ENCODE results near the gene CSE1L.
"Not testable (repeated sequence)": the region's sequence is repeated elsewhere in the genome, so short reads cannot be mapped to it uniquely, and the experiment has no call there.

The CSE1L gene

DNA sequence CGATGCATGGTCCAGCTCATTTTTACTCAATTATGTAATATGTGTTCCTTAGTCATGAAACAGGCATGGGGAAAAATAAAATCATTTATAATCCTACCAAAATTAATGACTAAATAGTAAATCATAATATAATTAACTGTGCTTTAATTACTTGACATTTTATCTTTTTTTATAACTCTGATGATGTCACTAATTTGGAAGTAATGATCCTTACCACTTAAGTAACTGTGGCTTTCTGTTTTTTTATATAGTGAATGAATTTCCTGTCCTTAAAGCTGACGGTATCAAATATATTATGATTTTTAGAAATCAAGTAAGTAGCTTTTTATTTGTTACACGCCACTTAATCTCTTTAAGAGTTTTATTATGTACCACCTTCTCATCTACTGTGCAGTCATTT lies 32.2 kb downstream of the CSE1L start:
- no peak for DNase-seq (ENCODE audit: low read depth in 2 of 2)

DNA sequence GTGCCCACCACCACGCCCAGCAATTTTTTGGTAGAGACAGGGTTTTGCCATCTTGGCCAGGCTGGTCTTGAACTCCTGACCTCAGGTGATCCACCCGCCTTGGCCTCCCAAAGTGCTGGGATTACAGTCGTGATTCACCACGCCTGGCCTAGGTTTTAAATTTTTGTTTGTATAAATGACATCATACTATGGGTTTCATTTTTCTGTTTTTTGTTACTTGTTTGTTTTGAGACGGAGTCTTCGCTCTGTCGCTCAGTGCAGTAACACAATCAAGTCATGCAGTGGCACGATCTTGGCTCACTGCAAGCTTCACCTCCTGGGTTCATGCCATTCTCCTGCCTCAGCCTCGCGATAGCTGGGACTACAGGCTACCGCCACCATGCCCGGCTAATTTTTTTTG lies 36.2 kb downstream of the CSE1L start:
- not testable (repeated sequence) for DNase-seq (ENCODE audit: low read depth in 2 of 2)

DNA sequence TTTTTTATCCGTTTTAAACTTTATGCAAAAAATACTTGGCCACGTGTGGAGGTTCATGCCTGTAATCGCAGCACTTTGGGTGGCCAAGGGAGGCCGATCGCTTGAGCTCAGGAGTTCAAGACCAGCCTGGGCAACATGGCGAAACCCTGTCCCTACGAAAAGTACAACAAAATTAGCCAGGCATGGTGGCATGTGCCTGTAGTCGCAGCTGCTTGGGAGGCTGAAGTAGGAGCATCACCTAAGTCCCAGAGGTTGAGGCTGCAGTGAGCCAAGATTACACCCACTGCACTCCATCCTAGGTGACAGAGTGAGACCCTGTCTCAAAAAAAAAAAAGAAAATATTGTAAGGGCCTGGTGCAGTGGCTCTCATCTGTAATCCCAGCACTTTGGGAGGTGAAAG lies 45.0 kb downstream of the CSE1L start:
- DNase-seq (ENCODE audit: low read depth in 2 of 2), result no peak

DNA sequence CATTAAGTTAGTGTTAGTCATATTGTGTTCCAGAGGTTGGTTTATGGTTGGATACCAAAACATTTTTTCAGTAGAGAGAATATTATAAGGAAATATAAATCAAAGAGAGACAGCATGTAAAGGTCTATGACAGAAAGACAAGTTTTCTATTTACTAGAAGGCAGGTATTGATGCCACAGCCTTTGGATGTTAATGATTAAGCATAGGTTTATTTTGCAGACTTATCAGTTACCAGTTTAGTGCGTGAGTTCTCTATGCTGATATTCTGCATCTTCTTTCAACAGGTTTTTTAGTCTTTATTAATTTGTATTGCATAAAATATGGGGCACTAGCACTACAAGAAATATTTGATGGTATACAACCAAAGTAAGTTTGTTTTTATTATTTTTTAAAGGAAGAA lies 45.6 kb downstream of the CSE1L start:
- no peak for DNase-seq (ENCODE audit: low read depth in 2 of 2)

DNA sequence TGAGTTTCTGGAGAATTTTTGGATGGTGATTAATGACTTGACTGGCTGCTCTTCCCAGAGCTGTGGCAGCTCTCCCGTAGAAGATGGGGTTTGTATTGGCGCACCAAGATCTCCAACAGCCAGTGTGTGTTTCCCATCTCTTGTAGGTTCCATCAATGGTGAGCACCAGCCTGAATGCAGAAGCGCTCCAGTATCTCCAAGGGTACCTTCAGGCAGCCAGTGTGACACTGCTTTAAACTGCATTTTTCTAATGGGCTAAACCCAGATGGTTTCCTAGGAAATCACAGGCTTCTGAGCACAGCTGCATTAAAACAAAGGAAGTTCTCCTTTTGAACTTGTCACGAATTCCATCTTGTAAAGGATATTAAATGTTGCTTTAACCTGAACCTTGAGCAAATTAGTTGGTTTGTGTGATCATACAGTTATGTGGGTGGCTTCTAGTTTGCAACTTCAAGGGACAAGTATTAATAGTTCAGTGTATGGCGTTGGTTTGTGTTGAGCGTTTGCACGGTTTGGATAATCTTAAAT lies 50.2 kb downstream of the CSE1L start:
- no peak for DNase-seq (ENCODE audit: low read depth in 2 of 2)

DNA sequence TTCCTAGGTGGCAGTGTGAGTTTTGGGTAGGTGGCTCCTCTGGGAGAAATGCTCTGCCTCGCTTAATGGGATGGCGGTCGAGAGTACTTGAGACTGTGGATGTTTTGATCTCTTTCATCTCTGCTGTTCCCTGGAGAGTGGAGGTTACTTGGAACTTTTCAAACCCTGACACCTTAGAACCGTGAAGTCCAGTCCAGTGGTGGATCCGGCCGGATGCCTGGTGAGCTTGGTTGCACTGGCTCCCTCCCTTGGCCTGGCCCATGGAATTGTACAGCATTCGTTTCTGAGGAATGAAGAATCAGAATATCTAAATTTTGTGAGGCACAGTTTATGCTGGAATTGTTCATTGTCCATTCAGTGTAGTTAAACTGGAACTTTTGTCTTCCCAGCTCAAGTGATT lies 51.0 kb downstream of the CSE1L start:
- no peak for DNase-seq (ENCODE audit: low read depth in 2 of 2)

DNA sequence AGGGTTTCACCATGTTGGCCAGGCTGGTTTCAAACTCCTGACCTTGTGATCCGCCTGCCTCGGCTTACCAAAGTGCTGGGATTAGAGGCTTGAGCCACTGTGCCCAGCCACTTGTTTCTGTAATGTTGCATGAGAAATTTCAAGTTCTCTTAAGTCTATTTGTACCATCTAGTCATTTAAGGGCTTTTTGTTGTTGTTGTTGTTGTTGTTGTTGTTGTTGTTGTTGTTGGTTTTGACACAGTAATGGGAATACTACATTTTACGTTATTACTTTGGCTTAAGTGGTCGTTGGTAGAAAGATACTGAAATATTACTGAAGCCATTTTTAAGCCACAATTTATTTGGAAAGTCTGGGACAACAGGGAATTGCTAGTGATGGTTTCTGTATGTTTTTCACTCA lies 52.0 kb downstream of the CSE1L start:
- DNase-seq (ENCODE audit: low read depth in 2 of 2), result no peak

DNA sequence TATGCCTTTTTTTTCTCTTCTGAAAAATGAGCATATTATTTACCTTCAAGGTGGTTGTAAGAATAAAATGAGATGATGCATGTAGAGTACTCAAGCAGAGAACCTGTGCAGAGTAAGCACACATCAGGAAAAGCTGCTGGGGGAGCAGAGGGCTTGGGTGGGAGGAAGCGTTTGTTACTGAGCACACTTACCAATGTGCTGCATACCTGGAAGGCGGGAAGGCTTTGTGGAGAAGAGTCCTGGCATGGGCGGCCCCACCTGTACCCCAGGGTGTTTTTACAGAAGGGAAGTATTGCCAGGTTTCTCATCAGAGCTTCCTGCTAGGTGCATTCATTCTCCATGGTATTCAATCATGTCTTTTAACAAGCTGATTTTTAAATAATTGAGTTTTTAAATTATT lies 52.9 kb downstream of the CSE1L start:
- DNase-seq (ENCODE audit: low read depth in 2 of 2), result no peak

DNA sequence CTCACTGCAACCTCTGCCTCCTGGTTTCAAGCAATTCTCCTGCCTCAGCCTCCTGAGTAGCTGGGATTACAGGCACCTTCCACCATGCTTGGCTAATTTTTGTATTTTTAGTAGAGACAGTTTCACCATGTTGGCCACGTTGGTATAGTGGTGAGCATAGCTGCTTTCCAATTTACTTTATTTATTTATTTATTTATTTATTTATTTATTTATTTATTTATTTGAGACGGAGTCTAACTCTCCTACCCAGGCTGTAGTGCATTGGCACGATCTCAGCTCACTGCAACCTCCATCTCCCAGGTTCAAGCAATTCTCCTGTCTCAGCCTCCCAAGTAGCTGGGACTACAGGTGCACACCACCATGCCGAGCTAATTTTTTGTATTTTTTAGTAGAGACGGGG lies 54.2 kb downstream of the CSE1L start:
- not testable (repeated sequence) for DNase-seq (ENCODE audit: low read depth in 2 of 2)

DNA sequence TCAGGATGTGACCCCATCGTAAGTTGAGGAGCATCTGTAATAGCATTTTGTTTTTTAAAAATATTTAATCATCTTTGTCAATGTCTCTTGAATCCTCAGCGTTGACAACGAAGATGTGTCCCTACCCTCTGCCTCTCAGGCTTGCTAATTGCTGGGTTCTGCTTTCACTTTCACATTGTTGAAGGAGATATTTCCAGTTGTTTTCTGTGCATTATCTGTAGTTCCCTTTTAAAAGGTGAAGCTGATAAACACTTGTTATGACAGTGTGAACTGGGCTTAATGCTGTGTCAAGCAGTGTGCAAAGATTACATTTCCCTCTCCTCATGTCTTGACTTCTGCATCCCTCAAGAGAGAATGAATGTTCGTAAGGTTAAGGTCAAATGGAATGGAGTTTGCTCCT lies 54.9 kb downstream of the CSE1L start:
- DNase-seq (ENCODE audit: low read depth in 2 of 2), result no peak

DNA sequence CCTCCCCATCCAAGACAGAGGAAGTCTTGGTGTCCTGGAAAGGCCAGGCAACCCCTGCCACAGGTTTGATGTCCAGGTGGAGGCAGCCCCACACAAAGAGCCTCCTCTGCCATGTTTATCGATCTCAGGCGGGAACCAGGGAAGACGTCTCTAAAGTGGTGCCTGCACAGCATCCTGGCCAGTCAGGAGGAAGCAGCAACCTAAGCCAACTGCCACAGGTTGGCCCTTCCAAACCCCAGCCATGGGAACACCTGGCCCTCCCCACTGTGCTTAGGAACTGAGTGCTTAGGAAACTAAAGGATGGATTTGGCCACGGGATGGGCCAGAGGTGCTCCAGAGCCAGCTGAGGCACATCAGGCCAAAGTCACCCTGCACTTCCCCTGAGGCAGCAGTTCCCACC lies 56.9 kb downstream of the CSE1L start:
- no peak for DNase-seq (ENCODE audit: low read depth in 2 of 2)

DNA sequence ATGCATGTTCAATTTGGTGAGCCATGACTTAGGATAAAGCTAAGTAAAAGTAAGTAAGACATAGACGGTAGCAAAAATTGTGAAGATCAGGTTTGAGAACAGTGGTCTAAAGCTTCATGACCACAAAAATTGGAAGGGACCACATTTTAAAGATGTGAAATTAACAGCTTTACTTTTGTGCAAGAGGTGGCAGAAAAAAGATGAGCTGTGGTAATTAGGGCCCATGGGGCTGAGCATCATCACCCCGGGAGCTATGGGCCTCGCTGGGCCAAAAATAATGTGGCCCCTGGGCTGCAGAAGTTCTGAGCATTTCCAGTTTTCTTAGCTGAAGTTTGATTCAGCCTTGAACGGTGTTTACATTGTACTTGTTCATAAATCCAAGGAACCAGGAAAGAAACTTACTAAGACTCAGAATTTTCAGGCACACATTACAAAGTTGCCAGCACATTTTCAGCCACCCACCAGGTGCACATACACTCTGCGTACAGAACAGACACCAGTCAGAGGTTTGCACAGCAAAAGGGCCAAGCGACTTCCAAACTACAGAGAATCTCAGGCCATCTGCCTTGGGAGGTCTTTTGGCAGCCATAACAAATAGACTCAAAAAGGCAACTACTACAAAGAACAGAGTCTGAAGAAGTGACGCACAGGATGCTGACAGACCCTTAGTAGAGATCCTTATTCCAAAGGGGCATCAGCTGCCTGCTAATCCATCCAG lies 57.7 kb downstream of the CSE1L start:
- DNase-seq (ENCODE audit: low read depth in 2 of 2), result no peak

DNA sequence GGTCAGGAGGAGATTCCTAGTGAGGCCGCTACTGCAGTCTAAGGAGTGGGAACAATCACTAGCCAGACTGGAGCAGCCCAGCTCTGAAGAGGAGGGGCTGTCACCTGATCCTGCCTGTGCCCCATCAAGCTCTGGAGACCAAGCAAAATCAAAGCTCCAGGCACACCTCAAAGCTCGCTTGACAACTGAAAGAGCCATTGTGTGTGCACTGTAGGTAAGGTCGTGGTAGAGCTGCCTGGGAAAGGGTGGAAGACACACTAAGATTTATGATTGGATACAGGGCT lies 58.2 kb downstream of the CSE1L start:
- no peak for DNase-seq (ENCODE audit: low read depth in 2 of 2)

DNA sequence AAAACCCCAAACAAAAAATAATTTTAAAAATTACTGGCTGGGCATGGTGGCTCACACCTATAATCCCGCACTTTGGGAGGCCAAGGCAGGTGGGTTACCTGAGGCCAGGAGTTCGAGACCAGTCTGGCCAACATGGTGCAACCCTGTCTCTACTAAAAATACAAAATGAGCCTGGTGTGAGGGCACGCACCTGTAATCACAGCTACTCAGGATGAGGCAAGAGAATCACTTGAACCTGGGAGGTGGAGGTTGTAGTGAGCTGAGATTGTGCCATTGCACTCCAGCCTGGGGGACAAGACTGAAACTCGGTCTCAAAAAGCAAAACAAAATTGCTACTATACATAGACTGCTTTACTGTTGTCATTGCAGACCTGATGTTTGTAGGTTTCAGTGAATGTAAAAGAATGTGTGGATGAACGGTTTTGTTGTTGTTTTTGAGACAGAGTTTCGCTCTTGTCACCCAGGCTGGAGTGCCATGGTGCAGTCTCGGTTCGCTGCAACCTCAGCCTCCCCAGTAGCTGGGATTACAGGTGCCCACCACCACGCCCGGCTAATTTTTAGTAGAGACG lies 59.0 kb downstream of the CSE1L start:
- not testable (repeated sequence) for DNase-seq (ENCODE audit: low read depth in 2 of 2)

DNA sequence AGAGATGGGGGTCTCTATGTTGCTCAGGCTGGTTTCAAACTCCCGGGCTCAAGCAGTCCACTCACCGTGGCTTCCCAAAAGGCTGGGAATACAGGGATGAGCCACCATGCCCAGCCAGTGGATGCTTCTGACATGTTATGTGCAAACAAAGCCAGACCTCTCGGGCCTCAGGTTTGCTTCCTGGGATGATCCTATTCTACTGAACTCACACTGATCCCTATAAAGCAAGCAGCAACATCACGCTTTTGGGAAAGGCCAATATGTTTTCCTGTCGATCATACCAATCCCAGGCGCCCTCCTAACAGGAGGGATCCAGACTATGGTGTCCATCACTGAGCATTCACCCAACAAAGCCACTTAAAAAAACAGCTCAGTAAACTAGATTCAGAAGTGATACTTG lies 60.2 kb downstream of the CSE1L start:
- DNase-seq (ENCODE audit: low read depth in 2 of 2), result no peak

DNA sequence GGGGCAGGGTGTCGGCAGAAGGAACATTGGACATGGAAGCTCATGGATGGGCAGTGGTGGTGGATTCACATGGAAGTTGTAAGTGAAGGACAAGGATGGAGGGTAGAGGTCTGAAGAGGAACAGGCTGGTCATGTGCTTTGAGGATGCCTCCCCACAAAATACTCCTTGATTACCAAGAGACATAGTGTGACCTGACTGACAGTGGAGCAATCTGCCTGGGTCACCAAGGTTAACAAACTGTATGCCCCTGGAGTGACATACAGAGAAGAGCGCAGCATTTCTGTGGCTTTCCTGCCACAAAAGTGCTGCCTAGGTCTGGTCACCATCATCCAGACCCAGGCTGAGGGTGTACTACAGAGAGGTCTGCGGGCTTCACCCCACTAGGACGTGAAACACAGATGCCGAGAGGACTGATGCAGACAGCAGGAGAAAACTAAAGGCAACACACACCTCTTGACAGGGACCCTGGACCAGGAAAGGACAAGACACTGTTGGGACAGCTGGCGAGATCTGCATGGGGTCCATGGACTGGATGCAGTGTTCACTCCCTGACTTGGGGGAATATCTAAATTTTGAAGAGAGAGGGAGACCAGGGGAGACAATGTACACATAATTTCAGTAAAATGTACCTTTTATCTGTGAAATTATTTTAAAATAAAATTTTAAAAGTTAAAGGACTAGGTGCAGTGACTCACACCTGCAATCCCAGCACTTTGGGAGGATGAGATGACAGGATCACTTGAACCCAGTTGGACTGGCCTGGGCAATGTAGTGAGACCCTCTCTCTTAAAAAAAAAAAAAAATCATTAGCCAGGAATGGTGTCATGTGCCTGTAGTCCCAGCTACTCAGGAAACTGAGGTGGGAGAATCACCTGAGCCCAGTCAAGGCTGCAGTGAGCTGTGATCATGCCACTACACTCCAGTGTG lies 64.9 kb downstream of the CSE1L start:
- no peak for DNase-seq (ENCODE audit: low read depth in 2 of 2)

DNA sequence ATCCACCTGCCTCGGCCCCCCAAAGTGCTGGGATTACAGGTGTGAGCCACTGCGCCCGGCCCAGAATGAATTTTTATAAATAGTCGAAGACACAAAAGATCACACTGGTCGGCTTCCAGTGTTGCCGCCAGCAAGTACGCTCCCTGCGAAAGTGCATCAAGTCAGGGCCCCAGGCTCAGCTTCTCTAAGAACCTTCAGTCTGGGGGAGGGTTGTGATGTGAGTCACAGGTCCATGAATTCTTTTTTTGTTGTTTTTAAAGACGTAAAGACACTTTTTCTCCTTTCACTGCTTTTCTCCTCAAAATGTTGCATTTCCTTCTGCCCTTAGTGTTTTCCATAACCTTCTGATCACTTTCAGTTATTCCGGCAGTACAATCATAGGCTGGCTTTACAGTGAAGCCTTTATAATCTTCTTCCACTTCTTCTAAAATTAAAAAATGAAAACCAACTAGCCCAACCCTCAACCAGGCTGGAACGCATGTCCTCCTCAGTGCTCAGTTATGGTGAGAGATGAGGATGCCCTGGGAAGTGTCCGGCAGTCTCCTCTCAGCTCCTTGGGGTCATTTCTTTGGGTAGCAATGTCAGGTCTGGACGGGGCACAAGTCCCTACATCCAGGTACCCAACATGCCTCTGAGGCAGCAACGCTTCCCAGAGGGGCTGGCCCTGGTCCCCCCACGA lies 66.6 kb downstream of the CSE1L start:
- no peak for DNase-seq (ENCODE audit: low read depth in 2 of 2)

DNA sequence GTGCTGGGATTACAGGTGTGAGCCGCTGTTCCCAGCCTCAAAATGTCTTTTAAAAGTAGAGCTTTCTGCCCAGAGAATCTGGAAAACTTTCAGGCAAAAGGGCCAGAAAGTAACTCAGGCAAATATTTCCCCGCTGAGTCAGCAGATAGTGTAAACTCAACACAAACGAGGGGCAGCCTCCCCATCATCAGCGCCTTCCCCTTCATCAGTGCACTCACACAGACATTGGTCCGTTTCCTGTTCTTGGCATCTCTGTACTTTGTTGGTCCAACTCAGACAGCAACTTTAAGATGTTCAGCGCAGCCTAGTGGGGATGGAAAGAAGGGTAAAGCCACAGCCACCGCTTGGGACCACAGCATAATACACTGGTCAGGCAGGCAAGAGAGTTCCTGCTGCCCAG lies 69.5 kb downstream of the CSE1L start:
- DNase-seq (ENCODE audit: low read depth in 2 of 2), result no peak

DNA sequence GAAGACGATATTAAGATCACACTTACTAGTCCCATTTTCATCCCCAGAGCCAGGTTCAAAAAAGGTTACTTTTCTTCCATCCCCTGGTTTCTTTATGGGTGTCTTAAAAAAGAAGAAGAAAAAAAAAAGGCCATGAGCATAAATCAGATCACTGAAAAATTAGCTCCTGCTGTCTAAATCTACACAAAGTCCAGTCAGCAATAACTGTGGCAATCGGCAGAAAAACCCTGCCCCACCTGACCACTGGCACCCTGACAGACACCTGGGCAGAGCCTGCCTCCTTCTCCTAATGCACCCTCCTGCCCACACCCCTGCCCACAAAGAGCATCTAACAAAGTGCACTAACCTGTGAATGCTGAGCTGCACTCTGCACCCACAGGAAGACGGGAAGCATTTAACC lies 72.2 kb downstream of the CSE1L start:
- no peak for DNase-seq (ENCODE audit: low read depth in 2 of 2)

DNA sequence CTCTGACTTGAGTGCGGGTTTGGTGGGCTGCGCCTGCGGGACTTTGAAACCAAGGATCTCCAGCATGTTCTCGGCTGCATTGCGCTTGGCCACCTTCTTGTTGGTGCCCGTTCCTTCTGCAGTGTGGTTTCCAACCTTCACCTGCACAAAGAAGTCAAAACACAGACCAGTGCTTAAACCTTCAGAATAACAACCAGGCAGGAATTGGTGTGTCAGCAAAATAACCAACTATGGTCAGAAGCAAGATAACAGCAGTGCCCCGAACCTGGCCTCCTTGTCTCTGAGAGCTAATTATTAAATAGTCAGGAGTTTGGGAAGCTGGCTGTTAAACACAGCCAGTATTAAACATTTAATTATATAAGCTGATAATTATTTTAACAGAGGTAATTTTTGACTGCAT lies 73.9 kb downstream of the CSE1L start:
- no peak for DNase-seq (ENCODE audit: low read depth in 2 of 2)

DNA sequence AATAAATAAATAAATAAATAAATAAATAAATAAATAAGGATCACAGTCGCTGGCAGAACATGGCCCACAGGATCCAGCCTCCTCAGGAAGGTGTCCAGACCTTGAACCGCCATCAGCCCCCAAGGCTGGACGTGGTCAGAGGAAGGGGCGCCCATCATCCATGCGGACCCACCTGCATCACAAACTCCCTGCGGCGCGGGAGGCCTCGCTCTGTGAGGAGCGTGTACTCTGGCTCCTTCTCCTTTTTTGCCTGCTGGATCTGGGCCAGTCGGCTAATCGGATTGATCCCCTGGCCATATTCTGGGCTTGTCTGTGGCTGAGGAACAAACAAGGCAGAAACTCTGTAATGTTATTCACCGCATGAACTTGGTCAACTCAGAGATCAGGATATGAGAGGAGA lies 76.8 kb downstream of the CSE1L start:
- DNase-seq (ENCODE audit: low read depth in 2 of 2), result no peak

DNA sequence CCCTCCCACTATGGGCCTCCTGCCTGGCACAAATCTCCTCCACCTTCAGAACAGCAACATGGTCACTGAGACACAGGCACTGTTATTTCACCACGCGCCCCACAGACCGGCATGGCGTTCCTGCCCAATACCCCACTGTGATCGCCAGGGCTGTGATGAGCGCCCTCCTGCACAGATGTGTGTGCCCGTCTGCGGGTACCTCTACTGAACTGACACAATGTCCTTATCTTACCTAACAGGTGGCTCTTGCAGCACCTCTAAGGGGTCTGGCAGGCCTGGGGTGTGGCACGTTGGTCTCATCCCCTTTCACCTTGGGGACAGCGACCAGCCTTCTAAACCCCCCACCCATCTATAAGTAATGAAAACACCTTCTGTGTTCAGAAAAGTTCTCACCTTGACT lies 77.9 kb downstream of the CSE1L start:
- no peak for DNase-seq (ENCODE audit: low read depth in 2 of 2)

Data from activated CD4-positive, alpha-beta T cell treated with anti-CD3 and anti-CD28 coated beads for 24 hours (primary cell).